A673 (cell line): ENCODE measurements around the gene TPI1. TPM values are rescaled to one million over a fixed set of nuclear protein-coding genes. Genes with fewer than 3 reads are reported as not detected.

Source experiments
- BruUV-seq: library from RNA; stranded (reverse); fragments of 400-500 nt; replicated peaks from 2 replicates; lab custom pipeline; 2021; lab: Mats Ljungman, UMichigan
- CTCF ChIA-PET: fragments of 300-600 bp; sonication (Branson Sonifier 250); formaldehyde crosslinking; loops from one replicate; lab custom pipeline; 2022; ENCODE audit warnings: antibody characterized with exemption; lab: Charles Lee
- POLR2A ChIA-PET: fragments of 300-600 bp; sonication (Branson Sonifier 250); formaldehyde crosslinking; loops from one replicate; lab custom pipeline; 2022; ENCODE audit warnings: antibody characterized with exemption; ENCODE audit not compliant: low non-redundant PET; lab: Charles Lee
- DNase-seq: peaks from one replicate; pipeline ENCODE4 v3.0.0-alpha.2; 2015; ENCODE audit warnings: low spot score
- H3K27ac ChIP-seq: fragments of 200-600 bp; sonication (generic); 2 replicates; pipeline ENCODE4 v1.5.1; 2016; ENCODE audit warnings: mixed run types, low read depth, mild to moderate bottlenecking, mixed read lengths, antibody characterized with exemption, low read length; ENCODE audit not compliant: poor library complexity, severe bottlenecking
- H3K27me3 ChIP-seq: fragments of 200-600 bp; sonication (generic); replicated peaks from 2 replicates; pipeline ENCODE4 v1.6.1; 2017; ENCODE audit warnings: mixed run types, low read depth, mild to moderate bottlenecking, mixed read lengths, antibody characterized with exemption, low read length; ENCODE audit not compliant: insufficient read depth, poor library complexity
- H3K36me3 ChIP-seq: fragments of 200-600 bp; sonication (generic); 2 replicates; pipeline ENCODE4 v1.6.1; 2016; ENCODE audit warnings: mixed run types, mild to moderate bottlenecking, mixed read lengths, antibody characterized with exemption, low read length; ENCODE audit not compliant: insufficient read depth, poor library complexity, severe bottlenecking
- H3K4me1 ChIP-seq: fragments of 200-600 bp; sonication (generic); 2 replicates; pipeline ENCODE4 v1.6.1; 2017; ENCODE audit warnings: mixed run types, mild to moderate bottlenecking, mixed read lengths, antibody characterized with exemption, low read length; ENCODE audit not compliant: insufficient read depth, poor library complexity, severe bottlenecking
- H3K4me3 ChIP-seq: fragments of 200-600 bp; sonication (generic); 2 replicates; pipeline ENCODE4 v1.5.1; 2016; ENCODE audit warnings: low read depth, mixed run types, mild to moderate bottlenecking, mixed read lengths, low read length; ENCODE audit not compliant: poor library complexity, severe bottlenecking
- H3K9me3 ChIP-seq: fragments of 200-600 bp; sonication (generic); 2 replicates; pipeline ENCODE4 v1.6.1; 2016; ENCODE audit warnings: mixed run types, low read depth, mild to moderate bottlenecking, mixed read lengths, antibody characterized with exemption, low read length; ENCODE audit not compliant: poor library complexity, severe bottlenecking
- EZH2 ChIP-seq: fragments of 200-600 bp; sonication (generic); IDR thresholded peaks from 2 replicates; pipeline ENCODE4 v1.6.1; 2017; ENCODE audit warnings: borderline replicate concordance, low read depth, mild to moderate bottlenecking, mixed read lengths, antibody characterized with exemption, low read length; ENCODE audit not compliant: poor library complexity, severe bottlenecking
- intact Hi-C: fragments of 100-400 bp; cut with micrococcal nuclease; formaldehyde crosslinking; loops from one replicate; pipeline ENCODE4 v1.10.0; 2022; ENCODE audit not compliant: unreplicated experiment
- total RNA-seq: library from RNA; stranded (reverse); gene quantifications from 2 replicates; pipeline ENCODE4 v1.2.3, GENCODE V29; 2021
- TF ChIP-seq, protein P1 (sequence below): fragments of 300-800, 200-600 bp; sonication (generic); conservative IDR thresholded peaks from 2 replicates; pipeline ENCODE4 v1.5.1; 2017; ENCODE audit warnings: low read depth, mild to moderate bottlenecking, antibody characterized with exemption, low read length, moderate library complexity, mixed read lengths

TPI1 gene
- total RNA-seq, 1 experiment from 2014 or later: 1,277 TPM

DNA sequence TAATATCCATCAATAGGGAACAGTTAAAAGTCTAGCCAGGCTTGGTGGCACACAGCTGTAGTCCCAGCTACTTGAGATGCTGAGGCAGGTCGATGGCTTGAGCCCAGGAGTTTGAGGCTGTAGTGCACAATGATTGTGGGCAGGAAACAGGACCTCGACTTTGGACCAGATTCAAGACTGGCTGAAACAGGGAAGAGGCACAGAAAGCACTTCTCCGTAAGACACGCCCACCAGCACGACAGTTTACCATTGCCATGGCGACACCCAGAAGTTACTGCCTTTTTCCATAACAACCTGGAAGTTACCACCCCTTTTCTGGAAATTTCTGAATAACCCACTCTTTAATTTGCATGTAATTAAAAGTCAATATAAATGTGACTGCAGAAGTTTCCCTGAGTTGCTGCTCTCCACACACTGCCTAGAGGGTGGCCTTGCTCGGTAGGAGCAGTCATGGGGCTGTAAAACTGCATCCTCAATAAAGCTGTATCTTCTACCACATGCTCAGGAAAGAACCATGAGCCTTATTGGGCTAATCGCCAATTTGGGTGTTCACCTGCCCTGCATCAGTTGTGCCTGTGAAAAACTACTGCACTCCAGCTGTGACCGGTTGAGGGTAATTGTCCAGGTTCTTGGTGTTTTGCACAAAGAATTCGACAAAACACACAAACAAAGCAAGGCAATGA lies 32.6 kb downstream of the TPI1 start:
- no peaks in the 10 kb centered on the region for H3K27me3 ChIP-seq
- no TSS peak for BruUV-seq
- ChIA-PET CTCF (interaction anchor here (0.6 kb wide), 1 partner anchor 21 kb away, joined by 4 read pairs; no protein-coding TSS in a partner anchor), POLR2A (interaction anchor here (0.9 kb wide), 1 partner anchor 31 kb away, joined by 3 read pairs; no protein-coding TSS in a partner anchor)
- intact Hi-C loops: no loop called here
- H3K4me3 ChIP-seq: no peak overlapping the region
- no peaks in the 10 kb centered on the region for H3K36me3 ChIP-seq
- peaks cover 7% of the 10 kb centered on the region for H3K4me1 ChIP-seq
- peak; percentile 55 for DNase-seq
- TF ChIP-seq, protein P1, sequence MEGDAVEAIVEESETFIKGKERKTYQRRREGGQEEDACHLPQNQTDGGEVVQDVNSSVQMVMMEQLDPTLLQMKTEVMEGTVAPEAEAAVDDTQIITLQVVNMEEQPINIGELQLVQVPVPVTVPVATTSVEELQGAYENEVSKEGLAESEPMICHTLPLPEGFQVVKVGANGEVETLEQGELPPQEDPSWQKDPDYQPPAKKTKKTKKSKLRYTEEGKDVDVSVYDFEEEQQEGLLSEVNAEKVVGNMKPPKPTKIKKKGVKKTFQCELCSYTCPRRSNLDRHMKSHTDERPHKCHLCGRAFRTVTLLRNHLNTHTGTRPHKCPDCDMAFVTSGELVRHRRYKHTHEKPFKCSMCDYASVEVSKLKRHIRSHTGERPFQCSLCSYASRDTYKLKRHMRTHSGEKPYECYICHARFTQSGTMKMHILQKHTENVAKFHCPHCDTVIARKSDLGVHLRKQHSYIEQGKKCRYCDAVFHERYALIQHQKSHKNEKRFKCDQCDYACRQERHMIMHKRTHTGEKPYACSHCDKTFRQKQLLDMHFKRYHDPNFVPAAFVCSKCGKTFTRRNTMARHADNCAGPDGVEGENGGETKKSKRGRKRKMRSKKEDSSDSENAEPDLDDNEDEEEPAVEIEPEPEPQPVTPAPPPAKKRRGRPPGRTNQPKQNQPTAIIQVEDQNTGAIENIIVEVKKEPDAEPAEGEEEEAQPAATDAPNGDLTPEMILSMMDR: no peak
- TF ChIP-seq EZH2: no peak
- H3K9me3 ChIP-seq: no peaks in the 10 kb centered on the region
- H3K27ac ChIP-seq: no peak overlapping the region

DNA sequence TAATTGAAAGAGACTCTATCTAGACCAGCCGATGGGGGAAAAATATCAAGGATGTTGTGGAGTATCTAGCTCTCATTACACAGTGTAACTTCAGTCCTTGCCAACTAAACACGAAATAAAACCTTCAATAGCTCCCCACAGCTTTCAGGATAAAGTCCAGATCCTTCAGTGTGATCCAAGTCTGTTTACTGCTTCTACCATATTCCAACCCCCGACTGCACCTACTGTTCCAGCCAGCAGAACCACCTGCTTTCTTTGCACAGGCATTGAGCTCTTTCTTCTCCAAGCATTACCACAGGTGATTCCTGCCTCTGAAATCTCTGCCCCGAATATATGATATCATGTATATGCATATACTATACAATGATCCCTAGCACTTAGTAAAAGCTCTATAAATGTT lies 35.1 kb downstream of the TPI1 start:
- intact Hi-C loops: no loop called here

DNA sequence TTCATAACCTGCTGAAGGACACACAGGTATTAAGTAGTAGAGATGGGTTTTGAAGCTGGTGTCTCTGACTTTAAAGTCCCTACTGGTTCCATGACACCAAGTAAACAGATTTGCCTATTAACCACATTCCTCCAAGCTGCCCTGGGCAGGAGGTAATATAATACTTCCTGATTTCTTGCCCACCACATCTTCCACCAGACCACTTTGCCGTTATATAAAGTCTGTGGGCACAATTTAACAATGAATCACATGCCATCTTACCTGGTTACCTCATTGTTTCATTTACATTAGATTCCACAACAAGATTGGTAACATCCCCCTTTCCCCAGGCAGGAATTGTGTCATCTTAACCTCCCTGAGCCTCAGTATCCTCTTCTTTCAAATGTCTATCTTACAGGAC lies 36.4 kb downstream of the TPI1 start:
- peaks cover 7% of the 10 kb centered on the region for H3K4me1 ChIP-seq
- BruUV-seq: no TSS peak
- no peaks in the 10 kb centered on the region for H3K9me3 ChIP-seq
- no peak for DNase-seq
- no peaks in the 10 kb centered on the region for H3K36me3 ChIP-seq
- TF ChIP-seq, protein P1: no peak
- TF ChIP-seq EZH2: no peak
- POLR2A ChIA-PET: no interaction called here
- H3K4me3 ChIP-seq: no peak overlapping the region
- H3K27me3 ChIP-seq: no peaks in the 10 kb centered on the region
- no peak overlapping the region for H3K27ac ChIP-seq
- intact Hi-C loops: loop anchor here (2.0 kb wide), 1 partner anchor 31 kb away; the partner anchor contains the start of gene SPSB2
- CTCF ChIA-PET: no interaction called here

More for the DNA sequence above, 35.1 kb downstream of the TPI1 start:
- Histone ChIP-seq H3K27me3 (no peaks in the 10 kb centered on the region), H3K27ac (no peak overlapping the region), H3K4me1 (peaks cover 7% of the 10 kb centered on the region), H3K9me3 (no peaks in the 10 kb centered on the region), H3K36me3 (no peaks in the 10 kb centered on the region), H3K4me3 (no peak overlapping the region)
- POLR2A ChIA-PET: no interaction called here
- BruUV-seq: no TSS peak
- DNase-seq: no peak
- CTCF ChIA-PET: interaction anchor here (0.6 kb wide), 1 partner anchor 11 kb away, joined by 4 read pairs; no protein-coding TSS in a partner anchor
- TF ChIP-seq, protein P1: no peak
- TF ChIP-seq EZH2: no peak
